MM.1S (cell line): ENCODE data around the gene MS4A4E.

Experiments used
- DNase-seq: peaks from one replicate; pipeline ENCODE4 v3.0.0-alpha.2; 2015
- H2AFZ ChIP-seq: fragments of 300-600 bp; sonication (generic); 2 replicates; pipeline ENCODE4 v1.6.0; 2016; ENCODE audit warnings: antibody characterized with exemption, low read length
- H3F3A ChIP-seq: fragments of 300-600 bp; sonication (generic); 2 replicates; pipeline ENCODE4 v1.6.1; 2016; ENCODE audit warnings: mild to moderate bottlenecking, antibody characterized with exemption, low read length, moderate library complexity, mixed read lengths; ENCODE audit not compliant: insufficient read depth
- H3K27ac ChIP-seq: fragments of 300-600 bp; sonication (generic); 2 replicates; pipeline ENCODE4 v1.5.1; 2016; ENCODE audit warnings: mild to moderate bottlenecking, low read length
- H3K27me3 ChIP-seq: fragments of 300-600 bp; sonication (generic); replicated peaks from 2 replicates; pipeline ENCODE4 v1.6.0; 2016; ENCODE audit warnings: low read length; ENCODE audit not compliant: insufficient read depth
- H3K36me3 ChIP-seq: fragments of 300-600 bp; sonication (generic); replicated peaks from 2 replicates; pipeline ENCODE4 v1.6.1; 2016; ENCODE audit warnings: mild to moderate bottlenecking, low read length, mixed read lengths; ENCODE audit not compliant: insufficient read depth
- H3K4me1 ChIP-seq: fragments of 300-600 bp; sonication (generic); 2 replicates; pipeline ENCODE4 v1.6.1; 2016; ENCODE audit warnings: low read length, mixed read lengths
- H3K4me2 ChIP-seq: fragments of 300-600 bp; sonication (generic); 2 replicates; pipeline ENCODE4 v1.6.0; 2016; ENCODE audit warnings: low read depth, low read length
- H3K4me3 ChIP-seq: fragments of 300-600 bp; sonication (generic); 2 replicates; pipeline ENCODE4 v1.5.1; 2016; ENCODE audit warnings: low read length, mixed read lengths
- H3K79me2 ChIP-seq: fragments of 300-600 bp; sonication (generic); 2 replicates; pipeline ENCODE4 v1.6.1; 2016; ENCODE audit warnings: mixed run types, low read length, mixed read lengths
- H3K9ac ChIP-seq: fragments of 300-600 bp; sonication (generic); 2 replicates; pipeline ENCODE4 v1.6.1; 2016; ENCODE audit warnings: low read length, mixed read lengths
- H3K9me2 ChIP-seq: fragments of 300-600 bp; sonication (generic); replicated peaks from 2 replicates; pipeline ENCODE4 v1.6.1; 2016; ENCODE audit warnings: mild to moderate bottlenecking, low read length, mixed read lengths; ENCODE audit not compliant: insufficient read depth
- H3K9me3 ChIP-seq: fragments of 300-600 bp; sonication (generic); replicated peaks from 2 replicates; pipeline ENCODE4 v1.6.1; 2016; ENCODE audit warnings: mild to moderate bottlenecking, low read length, mixed read lengths; ENCODE audit not compliant: insufficient read depth
- H4K20me1 ChIP-seq: fragments of 300-600 bp; sonication (generic); 2 replicates; pipeline ENCODE4 v1.6.1; 2016; ENCODE audit warnings: mild to moderate bottlenecking, low read length, moderate library complexity, mixed read lengths; ENCODE audit not compliant: insufficient read depth
- EZH2 ChIP-seq: fragments of 300-600 bp; sonication (generic); optimal IDR thresholded peaks from 2 replicates; pipeline ENCODE3; 2017; ENCODE audit warnings: low read depth, mild to moderate bottlenecking, antibody characterized with exemption, low read length, mixed read lengths
- EZH2phosphoT487 ChIP-seq: fragments of 300-600 bp; sonication (generic); IDR thresholded peaks from 2 replicates; pipeline ENCODE4 v1.6.1; 2018; ENCODE audit warnings: antibody characterized with exemption, low read length
- TF ChIP-seq, protein P1 (sequence below): fragments of 300-600 bp; sonication (generic); IDR thresholded peaks from 2 replicates; pipeline ENCODE4 v1.5.1; 2016; ENCODE audit warnings: antibody characterized with exemption, low read length, mixed read lengths

Gene MS4A4E

DNA sequence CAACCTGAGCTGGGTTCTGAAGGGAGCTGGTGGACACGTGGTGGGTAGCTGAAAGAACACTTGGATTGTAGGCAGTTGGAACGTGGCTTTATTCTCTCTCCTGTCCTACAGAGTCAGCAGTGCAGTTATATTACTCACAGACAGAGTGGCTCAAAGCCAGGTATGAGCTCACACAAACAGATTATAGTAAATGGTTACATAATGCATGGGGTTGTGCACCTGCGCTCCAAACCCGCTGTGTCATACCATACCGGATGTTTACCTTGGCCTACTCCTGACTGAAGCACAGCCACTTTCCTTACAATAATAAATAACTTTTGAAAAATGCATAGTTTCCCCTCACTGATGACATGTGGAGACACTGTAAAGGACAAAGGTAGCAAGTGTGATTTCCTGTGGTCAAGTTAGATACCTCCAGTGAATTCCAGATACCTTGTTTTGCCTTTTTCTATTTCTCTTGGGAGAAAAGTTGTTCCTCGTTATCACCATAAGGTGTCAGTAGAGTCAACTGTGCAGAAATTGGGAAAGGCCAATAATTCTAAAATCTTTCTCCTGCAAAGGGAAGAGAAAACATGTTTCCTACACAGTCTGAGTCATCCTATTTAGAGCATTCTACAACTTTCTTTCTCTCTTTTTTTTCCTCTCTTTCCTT lies 73.5 kb downstream of the MS4A4E start:
- H4K20me1 ChIP-seq = no peaks in the 10 kb centered on the region
- H3K9me2 ChIP-seq = no peaks in the 10 kb centered on the region
- no peaks in the 10 kb centered on the region for H3F3A ChIP-seq
- H3K79me2 ChIP-seq = no peaks in the 10 kb centered on the region
- H3K9me3 ChIP-seq = no peaks in the 10 kb centered on the region
- TF ChIP-seq, protein P1, sequence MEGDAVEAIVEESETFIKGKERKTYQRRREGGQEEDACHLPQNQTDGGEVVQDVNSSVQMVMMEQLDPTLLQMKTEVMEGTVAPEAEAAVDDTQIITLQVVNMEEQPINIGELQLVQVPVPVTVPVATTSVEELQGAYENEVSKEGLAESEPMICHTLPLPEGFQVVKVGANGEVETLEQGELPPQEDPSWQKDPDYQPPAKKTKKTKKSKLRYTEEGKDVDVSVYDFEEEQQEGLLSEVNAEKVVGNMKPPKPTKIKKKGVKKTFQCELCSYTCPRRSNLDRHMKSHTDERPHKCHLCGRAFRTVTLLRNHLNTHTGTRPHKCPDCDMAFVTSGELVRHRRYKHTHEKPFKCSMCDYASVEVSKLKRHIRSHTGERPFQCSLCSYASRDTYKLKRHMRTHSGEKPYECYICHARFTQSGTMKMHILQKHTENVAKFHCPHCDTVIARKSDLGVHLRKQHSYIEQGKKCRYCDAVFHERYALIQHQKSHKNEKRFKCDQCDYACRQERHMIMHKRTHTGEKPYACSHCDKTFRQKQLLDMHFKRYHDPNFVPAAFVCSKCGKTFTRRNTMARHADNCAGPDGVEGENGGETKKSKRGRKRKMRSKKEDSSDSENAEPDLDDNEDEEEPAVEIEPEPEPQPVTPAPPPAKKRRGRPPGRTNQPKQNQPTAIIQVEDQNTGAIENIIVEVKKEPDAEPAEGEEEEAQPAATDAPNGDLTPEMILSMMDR = peak; percentile 56
- TF ChIP-seq EZH2 (no peak), EZH2phosphoT487 (no peak)
- no peak overlapping the region for H3K9ac ChIP-seq
- H3K4me1 ChIP-seq = no peaks in the 10 kb centered on the region
- H2AFZ ChIP-seq = no peak overlapping the region
- H3K4me3 ChIP-seq = no peak overlapping the region
- no peaks in the 10 kb centered on the region for H3K36me3 ChIP-seq
- no peak overlapping the region for H3K4me2 ChIP-seq
- no peaks in the 10 kb centered on the region for H3K27me3 ChIP-seq
- peak; percentile 9 for DNase-seq
- no peak overlapping the region for H3K27ac ChIP-seq

DNA sequence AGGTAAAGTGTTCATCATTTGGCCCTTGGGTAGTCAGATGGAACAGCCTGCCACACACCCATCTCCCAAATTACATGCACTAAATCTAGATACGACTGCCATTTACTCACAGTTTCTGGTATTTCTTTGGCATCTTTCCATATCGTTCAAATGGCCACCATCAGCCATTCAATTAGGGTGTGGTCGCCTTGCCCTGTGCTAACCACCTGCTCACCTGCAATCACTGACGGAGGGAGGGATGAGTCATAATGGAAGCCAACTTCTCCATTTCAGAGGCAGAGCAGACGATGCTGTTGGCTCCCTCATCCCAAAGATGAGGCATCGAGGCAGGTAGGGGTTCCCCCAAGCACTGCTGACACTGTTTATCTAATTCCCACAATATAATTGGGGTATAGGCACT lies 74.6 kb downstream of the MS4A4E start:
- H2AFZ ChIP-seq = no peak overlapping the region
- TF ChIP-seq, protein P1 = no peak
- TF ChIP-seq EZH2phosphoT487 (no peak), EZH2 (no peak)
- H3K9ac ChIP-seq = no peak overlapping the region
- H3K27ac ChIP-seq = no peak overlapping the region
- no peaks in the 10 kb centered on the region for H3K27me3 ChIP-seq
- H3K4me3 ChIP-seq = no peak overlapping the region
- no peaks in the 10 kb centered on the region for H3K9me3 ChIP-seq
- H3K79me2 ChIP-seq = no peaks in the 10 kb centered on the region
- H4K20me1 ChIP-seq = no peaks in the 10 kb centered on the region
- DNase-seq = no peak
- no peaks in the 10 kb centered on the region for H3K9me2 ChIP-seq
- H3K4me2 ChIP-seq = no peak overlapping the region
- no peaks in the 10 kb centered on the region for H3F3A ChIP-seq
- H3K36me3 ChIP-seq = no peaks in the 10 kb centered on the region
- H3K4me1 ChIP-seq = no peaks in the 10 kb centered on the region

GRCh38 chr11:60165951-60166350 lies 77.0 kb downstream of the MS4A4E start:
- Histone ChIP-seq H2AFZ (no peak overlapping the region), H3K9ac (no peak overlapping the region), H3K9me2 (no peaks in the 10 kb centered on the region), H3F3A (no peaks in the 10 kb centered on the region), H3K79me2 (no peaks in the 10 kb centered on the region), H3K4me2 (no peak overlapping the region), H3K36me3 (no peaks in the 10 kb centered on the region), H4K20me1 (no peaks in the 10 kb centered on the region), H3K4me1 (no peaks in the 10 kb centered on the region), H3K4me3 (no peak overlapping the region), H3K9me3 (no peaks in the 10 kb centered on the region), H3K27me3 (no peaks in the 10 kb centered on the region), H3K27ac (no peak overlapping the region)
- no peak for DNase-seq
- TF ChIP-seq EZH2 = no peak
- TF ChIP-seq EZH2phosphoT487 = no peak
- TF ChIP-seq, protein P1 = no peak
